HG03521 (cell line): ENCODE measurements around the gene TESK2.
"Not testable (repeated sequence)": the region's sequence is repeated elsewhere in the genome, so short reads cannot be mapped to it uniquely, and the experiment has no call there.

Experiments used
- ATAC-seq: cut with Tn5 transposase; IDR thresholded peaks from one replicate; pipeline ENCODE4 v1.9.1; 2021; ENCODE audit warnings: mild to moderate bottlenecking, moderate library complexity; ENCODE audit not compliant: unreplicated experiment

Gene TESK2

DNA sequence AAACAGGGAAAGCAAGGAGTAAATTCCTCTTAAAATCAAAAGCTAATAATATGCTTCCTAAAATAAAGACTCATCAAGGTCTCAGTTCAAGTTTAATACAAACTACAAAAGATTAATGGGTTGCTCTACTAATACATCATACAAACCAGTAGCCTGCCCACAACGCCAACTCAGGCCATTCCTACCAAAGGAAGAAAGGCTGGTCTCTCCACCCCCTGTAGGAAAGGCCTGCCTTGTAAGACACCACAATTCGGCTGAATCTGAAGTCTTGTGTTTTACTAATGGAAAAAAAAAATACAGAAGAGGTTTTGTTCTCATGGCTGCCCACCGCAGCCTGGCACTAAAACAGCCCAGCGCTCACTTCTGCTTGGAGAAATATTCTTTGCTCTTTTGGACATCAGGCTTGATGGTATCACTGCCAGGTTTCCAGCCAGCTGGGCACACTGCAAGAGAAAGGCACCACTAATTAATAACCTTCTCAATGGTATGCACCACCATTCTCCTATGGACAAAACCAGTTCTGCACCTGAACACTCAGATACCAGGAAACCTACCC, 20.1 kb upstream of the TESK2 start:
- no peak for ATAC-seq

DNA sequence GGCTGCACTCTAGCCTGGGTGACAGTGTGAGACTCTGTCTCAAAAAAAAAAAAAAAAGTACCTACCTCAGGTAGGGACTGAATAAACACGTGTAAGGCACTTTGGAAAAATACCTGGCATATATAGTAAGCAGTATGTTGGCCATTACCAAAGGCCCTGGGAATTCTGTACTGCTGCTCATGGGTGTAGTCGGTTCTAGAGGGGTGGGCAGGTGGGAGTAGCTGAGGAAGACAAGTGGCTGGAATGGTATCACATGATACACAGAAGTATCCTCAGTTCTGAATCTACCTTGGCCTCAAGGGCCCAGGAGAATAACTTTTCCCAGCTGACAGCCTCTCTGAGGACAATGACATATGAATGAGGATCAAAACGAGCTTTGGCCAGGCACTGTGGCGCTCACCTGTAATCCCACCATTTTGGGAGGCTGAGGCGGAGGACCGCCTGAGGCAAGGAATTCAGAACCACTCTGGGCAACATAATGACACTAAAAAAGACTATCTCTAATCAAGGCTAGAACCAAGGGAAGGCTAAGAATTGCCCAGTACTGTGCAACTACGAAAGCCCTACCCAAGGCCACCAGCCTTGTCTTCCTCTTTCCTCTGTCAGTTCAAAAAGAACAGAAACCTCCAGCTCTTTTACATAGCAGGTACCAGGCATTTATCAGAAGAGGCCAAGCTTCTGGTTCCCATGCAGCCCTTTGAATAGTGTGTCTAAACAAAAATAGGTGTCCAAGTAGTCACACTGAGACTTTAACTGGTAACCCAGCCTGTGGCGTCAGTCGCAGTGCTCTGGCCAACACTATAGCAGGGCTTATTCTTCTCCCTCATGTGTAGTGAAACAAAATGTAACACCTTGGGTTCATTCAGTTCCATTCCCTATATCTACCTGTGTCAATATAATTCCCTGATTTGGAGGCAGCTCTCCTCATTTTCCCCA, 19.3 kb upstream of the TESK2 start:
- ATAC-seq, result no peak

DNA sequence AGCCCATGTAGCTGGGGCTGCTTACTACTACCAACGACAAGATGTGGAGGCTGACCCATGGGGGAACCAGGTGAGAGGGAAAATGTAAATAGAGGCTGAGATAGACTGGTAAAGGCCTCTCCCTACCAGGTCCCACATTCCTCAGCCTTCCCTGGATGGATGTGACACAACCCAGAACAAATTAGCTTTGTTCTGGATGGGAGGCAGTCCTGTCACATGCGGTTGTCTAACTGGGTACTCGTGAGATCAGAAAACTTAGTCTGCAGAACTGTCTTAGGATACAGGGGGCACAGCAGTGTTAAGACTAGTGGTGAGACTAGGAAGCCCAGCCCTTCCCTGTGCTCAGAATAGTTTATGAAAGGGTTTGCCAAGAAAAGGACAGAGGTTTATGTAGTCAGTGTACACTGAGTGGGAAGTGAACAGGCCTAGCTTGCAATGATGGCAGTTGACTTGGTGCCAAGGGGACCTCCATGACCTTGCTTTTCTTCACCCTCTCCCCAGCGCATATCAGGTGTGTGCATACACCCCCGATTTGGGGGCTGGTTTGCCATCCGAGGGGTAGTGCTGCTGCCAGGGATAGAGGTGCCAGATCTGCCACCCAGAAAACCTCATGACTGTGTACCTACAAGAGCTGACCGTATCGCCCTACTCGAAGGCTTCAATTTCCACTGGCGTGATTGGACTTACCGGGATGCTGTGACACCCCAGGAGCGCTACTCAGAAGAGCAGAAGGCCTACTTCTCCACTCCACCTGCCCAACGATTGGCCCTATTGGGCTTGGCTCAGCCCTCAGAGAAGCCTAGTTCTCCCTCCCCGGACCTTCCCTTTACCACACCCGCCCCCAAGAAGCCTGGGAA, 17.6 kb upstream of the TESK2 start:
- no peak for ATAC-seq

DNA sequence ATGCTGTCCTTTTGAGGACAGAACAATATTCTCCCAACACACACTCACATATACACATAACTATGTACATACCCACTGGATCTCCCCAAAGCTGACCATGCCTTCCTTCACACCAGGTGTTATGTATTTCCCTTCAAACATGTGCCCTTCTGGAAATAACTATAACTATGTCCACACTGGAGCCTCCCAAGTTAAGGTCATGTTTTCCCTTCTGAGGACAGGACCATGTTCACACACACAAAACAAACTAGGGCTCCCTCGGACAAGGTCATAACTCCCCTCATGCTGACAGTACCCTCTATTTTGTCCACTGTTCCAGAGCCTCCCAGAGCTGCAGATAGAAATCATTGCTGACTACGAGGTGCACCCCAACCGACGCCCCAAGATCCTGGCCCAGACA, 16.9 kb upstream of the TESK2 start:
- no peak for ATAC-seq

DNA sequence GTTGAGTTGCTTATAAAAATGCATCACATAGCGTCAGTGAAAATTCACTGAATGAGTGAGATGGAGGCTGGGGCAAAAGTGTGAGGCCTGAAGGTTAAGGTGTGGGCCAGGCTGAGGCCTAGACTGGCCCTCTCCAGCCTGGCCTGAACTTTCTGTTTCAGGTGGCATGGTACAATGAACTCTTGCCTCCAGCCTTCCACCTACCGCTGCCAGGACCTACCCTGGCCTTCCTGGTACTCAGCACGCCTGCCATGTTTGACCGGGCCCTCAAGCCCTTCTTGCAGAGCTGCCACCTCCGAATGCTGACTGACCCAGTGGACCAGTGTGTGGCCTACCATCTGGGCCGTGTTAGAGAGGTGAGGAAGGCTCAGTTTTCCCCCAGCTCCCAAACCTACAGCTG, 16.2 kb upstream of the TESK2 start:
- no peak for ATAC-seq

DNA sequence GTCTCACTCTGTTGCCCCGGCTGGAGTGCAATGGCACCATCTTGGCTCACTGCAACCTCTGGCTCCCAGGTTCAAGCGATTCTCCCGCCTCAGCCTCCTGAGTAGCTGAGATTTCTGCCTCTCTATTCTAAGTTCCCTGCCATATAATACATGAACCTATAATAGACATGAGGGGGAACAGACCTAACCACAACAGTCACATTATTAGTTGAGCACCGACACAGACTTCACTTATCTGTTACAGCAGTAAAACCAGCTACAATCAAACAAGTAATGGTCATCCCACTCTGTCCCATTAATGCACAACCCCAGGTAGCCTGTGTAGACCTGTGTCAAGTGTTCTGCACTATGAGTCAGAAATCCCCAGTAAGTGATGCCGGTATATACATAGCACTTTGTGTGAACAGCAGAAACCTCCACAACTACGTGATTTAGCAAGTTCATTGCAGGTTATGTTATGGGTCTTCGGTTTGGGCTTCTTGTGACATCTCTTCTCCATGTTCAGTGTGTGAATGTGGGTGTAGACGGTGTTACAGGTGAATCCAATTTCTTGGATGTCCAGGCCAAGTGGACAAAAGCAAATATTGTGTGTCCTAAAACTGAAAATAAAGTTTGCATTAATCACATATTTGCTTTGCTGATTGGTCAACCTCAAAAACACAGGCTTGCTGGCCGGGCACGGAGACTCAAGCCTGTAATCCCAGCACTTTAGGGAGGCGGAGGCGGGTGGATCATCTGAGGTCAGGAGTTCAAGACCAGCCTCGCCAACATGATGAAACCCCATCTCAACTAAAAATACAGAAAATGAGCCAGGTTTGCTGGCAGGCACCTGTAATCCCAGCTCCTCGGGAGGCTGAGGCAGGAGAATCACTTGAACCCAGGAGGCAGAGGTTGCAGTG, 12.7 kb upstream of the TESK2 start:
- no peak for ATAC-seq

DNA sequence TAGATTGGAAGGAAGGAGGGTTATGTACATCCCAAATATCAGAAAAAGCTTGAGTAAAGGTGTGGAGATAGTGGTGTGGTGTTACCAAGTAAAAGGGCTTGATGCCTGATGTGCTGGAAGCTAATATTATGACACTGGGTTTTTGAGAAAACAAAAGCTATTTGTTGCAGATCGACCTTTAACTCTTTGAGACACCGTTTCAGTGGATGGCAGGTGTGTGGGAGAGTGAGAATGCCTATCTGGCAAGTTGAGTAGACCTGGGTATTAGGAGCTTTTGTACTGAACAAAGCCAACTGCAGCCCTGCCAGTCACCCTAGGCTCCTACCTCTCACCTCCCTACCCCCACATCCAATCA, 10.5 kb upstream of the TESK2 start:
- no peak for ATAC-seq

DNA sequence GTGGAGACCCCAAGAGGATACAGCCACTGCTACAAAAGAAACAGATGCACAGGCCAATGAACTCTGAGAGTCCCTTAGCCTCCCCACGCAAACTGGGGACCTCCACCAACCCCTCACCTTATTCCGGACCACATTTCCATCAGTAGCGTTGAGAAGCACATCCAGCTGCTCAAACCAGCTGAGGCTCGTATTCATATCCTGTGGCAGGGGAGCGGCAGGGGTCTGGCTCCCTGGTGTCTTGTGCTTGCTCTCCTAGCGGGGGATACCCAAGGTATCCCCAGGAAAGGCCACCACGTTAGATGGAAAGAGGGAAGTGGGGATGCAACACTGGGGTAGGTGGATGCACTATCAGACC, 8.4 kb upstream of the TESK2 start:
- ATAC-seq, result no peak

DNA sequence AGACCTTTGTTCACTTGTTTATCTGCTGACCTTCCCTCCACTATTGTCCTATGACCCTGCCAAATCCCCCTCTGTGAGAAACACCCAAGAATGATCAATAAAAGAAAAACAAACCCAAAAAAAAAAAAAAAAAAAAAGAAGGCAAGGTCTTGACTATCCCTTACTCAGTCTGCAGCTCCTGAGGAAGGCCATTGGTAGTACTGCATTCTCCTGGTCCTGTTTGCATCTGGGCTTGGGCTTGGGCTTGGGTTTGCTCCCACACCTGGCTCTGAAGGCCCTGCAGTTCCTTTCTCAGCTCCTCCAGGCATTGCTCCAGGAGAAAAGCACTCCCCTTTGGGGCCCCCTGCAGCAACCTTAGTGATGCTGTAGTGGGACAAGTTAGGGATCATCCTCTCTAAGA, 7.3 kb upstream of the TESK2 start:
- ATAC-seq, result no peak

DNA sequence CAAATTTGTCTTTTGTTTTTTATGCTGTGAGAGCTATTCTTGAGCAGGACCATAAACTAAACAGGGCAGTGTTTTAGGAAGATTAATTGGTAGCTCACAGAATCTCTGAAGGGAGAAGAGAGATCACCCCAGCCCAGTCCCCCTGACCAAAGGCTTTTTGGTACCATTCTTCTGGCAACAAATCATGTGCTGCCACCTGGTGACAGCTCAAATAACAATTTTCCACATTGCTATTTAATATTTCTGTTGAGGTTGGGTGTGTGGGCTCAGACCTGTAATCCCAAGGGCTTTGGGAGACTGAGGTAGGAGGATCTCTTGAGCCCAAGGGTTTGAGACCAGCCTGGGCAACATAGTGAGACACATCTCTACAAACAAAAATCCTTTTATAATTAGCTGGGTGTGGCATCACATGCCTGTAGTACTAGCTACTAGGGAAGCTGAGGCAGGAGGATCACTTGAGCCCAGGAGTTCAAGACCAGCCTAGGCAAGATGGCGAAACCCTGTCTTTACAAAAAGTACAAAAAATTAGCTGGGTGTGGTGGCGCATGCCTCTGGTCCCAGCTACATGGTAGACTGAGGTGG, 2.2 kb upstream of the TESK2 start:
- ATAC-seq, result no peak

DNA sequence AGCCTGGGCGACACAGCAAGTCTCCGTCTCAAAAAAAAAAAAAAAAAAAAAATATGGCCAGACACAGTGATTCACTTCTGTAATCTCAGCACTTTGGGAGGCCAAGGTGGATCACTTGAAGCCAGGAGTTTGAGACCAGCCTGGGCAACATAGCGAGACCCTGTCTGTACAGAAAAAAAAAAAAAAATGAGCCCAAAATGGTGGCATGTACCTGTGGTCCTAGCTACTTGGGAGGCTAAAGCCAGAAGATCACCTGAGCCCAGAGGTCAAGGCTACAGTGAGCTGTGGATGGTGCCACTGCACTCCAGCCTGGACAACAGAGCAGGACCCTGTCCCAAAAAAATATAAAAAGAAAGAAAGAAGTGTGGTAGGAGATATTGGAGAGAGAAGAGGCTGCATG, 1.7 kb upstream of the TESK2 start:
- no peak for ATAC-seq

DNA sequence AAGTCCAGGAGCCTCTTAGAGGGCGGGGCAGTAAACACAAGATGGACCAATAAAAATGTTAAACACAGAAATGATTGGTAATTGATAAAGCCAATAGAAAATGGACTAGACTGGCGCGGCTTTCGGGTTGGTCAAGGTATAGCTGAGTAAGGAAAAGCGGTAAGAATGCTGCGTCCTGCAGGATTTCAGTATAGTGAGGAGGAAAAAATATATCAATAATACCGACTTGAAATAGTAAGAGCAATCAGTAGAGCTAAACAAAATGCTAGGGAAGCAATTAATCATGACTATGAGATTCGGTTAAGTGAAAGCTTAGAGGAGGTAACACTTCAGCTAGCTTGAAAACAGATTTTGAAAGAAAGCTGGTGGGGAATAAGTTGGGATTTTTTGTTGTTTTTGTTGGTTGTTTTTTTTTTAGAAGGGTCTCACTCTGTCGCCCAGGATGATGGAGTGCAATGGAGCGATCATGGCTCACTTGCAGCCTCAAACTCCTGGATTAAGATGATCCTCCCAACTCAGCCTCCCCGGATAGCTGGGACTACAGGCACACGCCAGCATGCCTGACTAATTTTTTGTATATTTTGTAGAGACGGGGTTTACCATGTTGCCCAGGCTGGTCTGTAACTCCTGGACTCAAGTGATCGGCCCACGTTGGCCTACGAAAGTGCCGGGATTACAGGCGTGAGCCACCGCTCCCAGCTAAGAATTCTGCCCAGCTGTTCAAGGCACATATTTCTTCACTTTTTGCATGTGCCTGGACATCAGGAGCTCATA, 711 bp upstream of the TESK2 start:
- ATAC-seq, result no peak

DNA sequence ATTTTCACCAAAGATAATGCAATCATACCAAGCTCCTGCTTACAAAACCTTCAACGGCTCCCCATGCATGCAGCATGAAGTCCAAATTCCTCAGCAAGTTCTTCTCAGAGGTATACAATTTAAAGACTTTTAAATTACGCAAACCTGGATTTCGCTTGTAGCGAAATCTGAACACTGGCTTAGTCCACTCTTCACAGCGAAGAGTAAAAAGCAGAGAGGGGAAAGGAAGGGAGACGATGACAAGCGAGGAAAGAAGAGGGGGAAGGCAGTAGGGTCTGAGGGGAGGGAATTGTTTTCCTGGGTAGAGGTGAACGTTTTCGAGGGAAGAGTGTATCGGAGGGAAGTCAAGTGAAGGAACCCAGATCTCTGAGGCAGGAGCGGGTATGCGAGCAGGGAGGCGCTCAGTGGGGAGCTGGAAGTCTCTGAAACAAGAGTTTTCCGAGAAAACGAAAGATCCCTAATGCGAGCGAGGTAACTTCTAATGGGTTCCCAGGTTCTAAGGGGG, 790 bp downstream of the TESK2 start:
- no peak for ATAC-seq

DNA sequence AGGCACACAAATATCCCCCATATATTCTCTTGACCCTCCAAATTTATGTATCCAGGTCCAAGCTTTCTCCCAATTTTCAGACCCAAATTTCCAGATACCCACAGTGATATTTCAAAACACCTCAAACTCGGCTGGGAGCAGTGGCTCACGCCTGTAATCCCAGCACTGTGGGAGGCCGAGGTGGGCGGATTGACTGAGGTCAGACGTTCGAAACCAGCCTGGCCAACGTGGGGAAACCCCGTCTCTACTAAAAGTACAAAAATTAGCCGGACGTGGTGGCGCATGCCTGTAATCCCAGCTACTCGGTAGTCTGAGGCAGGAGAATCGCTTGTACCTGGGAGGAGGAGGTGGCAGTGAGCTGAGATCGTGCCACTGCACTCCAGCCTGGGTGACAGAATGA, 1.6 kb downstream of the TESK2 start:
- ATAC-seq, result not testable (repeated sequence)

DNA sequence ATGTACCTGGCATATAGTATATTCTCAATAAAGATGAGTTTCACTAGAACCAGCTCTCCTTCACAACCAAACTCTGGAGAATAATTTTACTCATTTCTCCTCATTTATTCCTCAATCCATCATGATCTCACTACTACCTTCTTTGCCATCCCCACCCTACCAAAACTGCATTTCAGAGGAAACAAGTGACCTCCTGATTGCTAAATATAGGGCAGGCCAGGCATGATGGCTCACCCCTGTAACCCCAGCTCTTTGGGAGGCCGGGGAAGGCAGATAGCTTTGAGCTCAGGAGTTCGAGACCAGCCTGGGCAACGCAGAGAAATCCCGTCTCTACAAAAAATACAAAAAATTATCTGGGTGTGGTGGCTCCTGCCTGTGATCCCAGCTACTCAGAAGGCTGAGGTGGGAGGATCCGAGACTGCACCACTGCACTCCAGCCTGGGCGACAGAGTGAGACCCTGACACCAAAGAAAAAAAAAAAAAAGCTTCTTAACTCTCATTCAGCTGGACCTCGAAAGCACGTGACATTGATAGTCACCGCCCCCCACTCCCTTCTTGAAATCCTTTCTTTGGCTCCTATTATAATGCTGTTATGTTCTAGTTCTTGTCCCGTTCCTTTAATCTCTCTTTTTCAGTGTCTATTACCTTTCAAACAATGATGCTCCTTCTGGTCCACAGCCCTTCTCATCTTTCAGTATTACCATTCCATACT, 2.1 kb downstream of the TESK2 start:
- ATAC-seq, result no peak

DNA sequence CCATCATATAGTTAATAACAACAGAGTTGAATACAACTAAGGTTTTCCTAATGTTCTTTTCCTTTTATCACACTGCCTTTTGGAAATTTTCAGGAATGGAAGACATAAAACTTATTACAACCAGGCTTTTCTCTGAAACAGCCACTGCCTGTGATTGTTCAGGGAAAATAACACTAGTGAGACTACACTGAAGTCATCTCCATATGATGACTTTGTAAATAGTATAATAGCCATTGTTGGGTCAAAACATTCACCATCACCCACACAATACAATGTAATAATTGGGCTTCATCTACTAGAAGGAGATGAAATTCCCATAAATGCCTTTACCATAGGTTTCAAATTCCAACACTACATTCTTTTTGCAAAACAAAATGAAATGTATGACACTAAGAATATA, 5.0 kb downstream of the TESK2 start:
- ATAC-seq, result no peak

DNA sequence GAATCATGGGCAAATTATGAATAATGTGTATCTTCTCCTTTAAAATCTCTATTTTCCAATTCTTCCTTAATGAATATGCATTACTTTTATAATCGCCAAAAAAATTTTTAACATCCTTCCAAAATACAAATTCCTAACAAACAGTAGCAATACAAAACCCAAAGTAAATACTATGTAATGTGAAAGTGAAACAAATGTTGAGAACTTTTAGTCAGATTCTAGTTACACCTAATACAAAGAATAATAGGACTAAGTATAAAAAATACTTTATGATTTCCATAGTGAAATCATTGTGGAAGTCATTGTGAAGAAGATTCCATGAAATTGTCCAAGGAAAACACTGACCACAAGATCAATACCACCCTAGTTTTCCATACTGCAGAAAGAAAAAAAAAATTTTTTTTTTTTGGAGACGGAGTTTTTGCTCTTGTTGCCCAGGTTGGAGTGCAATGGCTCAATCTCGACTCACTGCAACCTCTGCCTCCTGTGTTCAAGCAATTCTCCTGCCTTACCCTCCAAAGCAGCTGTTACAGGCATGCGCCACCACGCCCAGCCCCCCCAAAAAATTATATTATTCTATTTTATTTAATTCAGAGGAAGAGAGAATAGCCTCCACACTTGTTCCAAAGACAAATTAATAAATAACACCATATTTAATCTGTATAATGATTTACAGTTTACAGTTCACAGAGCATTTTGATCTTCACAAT, 11.8 kb downstream of the TESK2 start:
- no peak for ATAC-seq

DNA sequence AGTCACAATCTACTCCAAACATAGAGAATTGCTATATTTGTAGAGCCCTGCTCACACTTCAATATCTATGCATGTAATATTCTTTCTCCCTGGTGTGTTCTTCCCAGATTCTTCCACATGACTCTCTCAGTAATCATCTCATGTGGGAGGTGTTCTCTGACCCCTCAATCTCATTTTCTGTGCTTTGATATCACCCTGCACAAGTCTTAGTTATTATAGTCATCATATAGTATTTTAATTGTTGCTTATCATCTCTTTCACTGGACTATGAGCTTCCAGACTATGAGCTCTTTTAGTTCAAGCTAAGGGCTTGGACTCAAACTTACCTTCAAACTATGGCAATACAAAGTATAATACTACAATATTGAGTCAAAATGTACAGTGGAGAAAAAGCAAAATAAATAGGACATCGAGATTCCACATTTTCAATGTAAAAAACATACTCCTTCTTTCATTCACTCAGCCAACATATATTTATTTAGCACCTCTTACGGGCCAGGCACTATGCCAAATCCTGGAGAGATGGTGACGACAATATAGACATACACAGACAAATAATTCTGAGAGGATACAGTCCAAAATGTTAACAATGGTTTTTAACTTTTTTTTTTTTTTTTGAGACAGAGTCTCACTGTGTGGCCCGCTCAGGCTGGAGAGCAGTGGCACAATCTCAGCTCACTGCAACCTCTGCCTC, 12.7 kb downstream of the TESK2 start:
- no peak for ATAC-seq
